HepG2 (cell line): Measurements from ENCODE around the gene TBATA. TPM values are rescaled to one million over a fixed set of nuclear protein-coding genes. Genes with fewer than 3 reads are reported as not detected.

ENCODE experiments used
- ATAC-seq: fragments of 200-7000 bp; cut with Tn5 transposase; 3 replicates; pipeline ENCODE4 v1.9.1; 2020; ENCODE audit warnings: mild to moderate bottlenecking, moderate library complexity
- BruUV-seq: library from RNA; stranded (reverse); fragments of 400-500 nt; replicated peaks from 2 replicates; lab custom pipeline; 2021; lab: Mats Ljungman, UMichigan
- CTCF ChIA-PET: fragments of 300-600 bp; formaldehyde crosslinking; extraction: SDS; loops from one replicate; lab custom pipeline; 2021; ENCODE audit warnings: low total read pairs, inconsistent platforms, low intra/inter-chr PET ratio; lab: Yijun Ruan, JAX
- POLR2A ChIA-PET: fragments of 350-600 bp; sonication (Branson Sonifier 250); formaldehyde crosslinking; loops from one replicate; lab custom pipeline; 2020; ENCODE audit warnings: antibody characterized with exemption, inconsistent platforms; lab: Yijun Ruan, JAX
- DNase-seq: peaks from one replicate; pipeline ENCODE4 v3.0.0-alpha.2; 2015; ENCODE audit warnings: low spot score
- FAIRE-seq: peaks from 3 replicates; lab custom pipeline; 2011; peaks lifted over from hg19 to GRCh38; lab: Jason Lieb, UNC
- H2AFZ ChIP-seq: one replicate; pipeline ENCODE4 v1.6.1; 2011; ENCODE audit warnings: low read length, inconsistent platforms
- H3K27ac ChIP-seq: fragments of 300-600 bp; 3 replicates; pipeline ENCODE4 v1.8.0; 2011; ENCODE audit warnings: mixed run types, mild to moderate bottlenecking, mixed read lengths, low read length, inconsistent platforms; ENCODE audit not compliant: insufficient read depth; ENCODE audit errors: extremely low read length
- H3K27me3 ChIP-seq, 2 experiments: fragments of 200-600 bp in 1 of 2; 2 replicates in 1 of 2; 3 replicates in 1 of 2; pipeline versions ENCODE4 v1.6.0 to v1.8.0; 2011; ENCODE audit warnings: low read length in 2 of 2, mild to moderate bottlenecking in 2 of 2, moderate library complexity in 2 of 2, inconsistent platforms in 1 of 2; ENCODE audit not compliant: insufficient read depth in 2 of 2, control insufficient read depth in 1 of 2
- H3K36me3 ChIP-seq, 2 experiments: fragments of 200-600 bp in 1 of 2; replicated peaks in 1 of 2; 2 replicates in 1 of 2; 3 replicates in 1 of 2; pipeline versions ENCODE4 v1.5.1 to v1.8.0; 2011; ENCODE audit warnings: low read length in 2 of 2, inconsistent platforms in 1 of 2; ENCODE audit not compliant: insufficient read depth in 2 of 2, control insufficient read depth in 1 of 2
- H3K4me1 ChIP-seq: 2 replicates; pipeline ENCODE4 v1.5.1; 2012; ENCODE audit warnings: low read length, inconsistent platforms; ENCODE audit not compliant: insufficient read depth
- H3K4me2 ChIP-seq: 2 replicates; pipeline ENCODE4 v1.6.0; 2011; ENCODE audit warnings: low read depth, low read length, inconsistent platforms
- H3K4me3 ChIP-seq, 3 experiments: fragments of 200-600 bp in 1 of 3; sonication (generic), shearing (Covaris generic) in 1 of 3; replicated peaks in 1 of 3; 2 replicates each; pipeline ENCODE4 v1.5.1; 2011 to 2016; ENCODE audit warnings: low read length in 3 of 3, inconsistent platforms in 2 of 3, low read depth in 2 of 3, mild to moderate bottlenecking in 2 of 3, control low read depth in 1 of 3, mixed read lengths in 1 of 3; ENCODE audit not compliant: insufficient read depth in 1 of 3
- H3K79me2 ChIP-seq: one replicate; pipeline ENCODE4 v1.6.1; 2011; ENCODE audit warnings: low read length, inconsistent platforms; ENCODE audit not compliant: insufficient read depth
- H3K9ac ChIP-seq: 2 replicates; pipeline ENCODE4 v1.6.0; 2011; ENCODE audit warnings: mild to moderate bottlenecking, low read depth, low read length, inconsistent platforms; ENCODE audit not compliant: insufficient read depth
- H3K9me3 ChIP-seq: 2 replicates; pipeline ENCODE4 v1.5.1; 2012; ENCODE audit warnings: mild to moderate bottlenecking, low read length
- H4K20me1 ChIP-seq: 2 replicates; pipeline ENCODE4 v1.6.0; 2011; ENCODE audit warnings: inconsistent platforms, mild to moderate bottlenecking, low read length, moderate library complexity; ENCODE audit not compliant: insufficient read depth
- CHD4 ChIP-seq: fragments of 200-600 bp; sonication (generic); IDR thresholded peaks from 2 replicates; pipeline ENCODE4 v1.7.0; 2017; ENCODE audit warnings: mild to moderate bottlenecking, low read length, borderline replicate concordance
- JDP2 ChIP-seq: sonication (generic); formaldehyde crosslinking; IDR thresholded peaks from 2 replicates; pipeline ENCODE4 v1.8.1; 2022; ENCODE audit warnings: missing genetic modification reagents, borderline replicate concordance
- PRDM15 ChIP-seq: sonication (generic); formaldehyde crosslinking; IDR thresholded peaks from 2 replicates; pipeline ENCODE4 v1.4.0; 2020; ENCODE audit warnings: missing genetic modification reagents
- SPEN ChIP-seq: sonication (generic); formaldehyde crosslinking; IDR thresholded peaks from 2 replicates; pipeline ENCODE4 v1.5.1; 2020; ENCODE audit warnings: low read depth, mild to moderate bottlenecking, missing genetic modification reagents
- U2AF1 ChIP-seq: fragments of 200-400 bp; formaldehyde crosslinking; optimal IDR thresholded peaks from 2 replicates; pipeline ENCODE3; 2017; ENCODE audit warnings: mild to moderate bottlenecking, low read depth, low read length
- ZNF335 ChIP-seq: sonication (generic); formaldehyde crosslinking; IDR thresholded peaks from 2 replicates; pipeline ENCODE4 v1.4.0; 2020; ENCODE audit warnings: missing genetic modification reagents
- ZNF609 ChIP-seq: sonication (generic); formaldehyde crosslinking; IDR thresholded peaks from 2 replicates; pipeline ENCODE4 v1.4.0; 2020; ENCODE audit warnings: mild to moderate bottlenecking, missing genetic modification reagents, borderline replicate concordance
- WGBS: methylation state at CpG from one replicate; pipeline ENCODE4 v1.1.6; 2017; ENCODE audit warnings: low lambda C conversion rate; 5-methylcytosine and 5-hydroxymethylcytosine counted together
- in situ Hi-C: cut with HindIII; loops from 2 replicates; pipeline ENCODE4 v1.10.0; 2017; ENCODE audit warnings: low pct_unique_long_range_greater_than_20kb; ENCODE audit not compliant: extremely low pct_ligation_motif_present
- intact Hi-C: fragments of 100-400 bp; cut with micrococcal nuclease; formaldehyde crosslinking; loops from one replicate; pipeline ENCODE4 v1.10.0; 2022; ENCODE audit not compliant: unreplicated experiment
- polyA plus RNA-seq, 8 experiments: library from polyadenylated mRNA; depleted of rRNA in 3 of 8; stranded (reverse) in 7 of 8; unstranded in 1 of 8; fragments of >200 nt; fragmentation: Illumina TruSeq in 4 of 8; extraction: Trizol in 4 of 8; gene quantifications; 2 replicates each; pipeline versions ENCODE4 v1.2.1 to v1.2.3, GENCODE V29; 2011 to 2016; ENCODE audit warnings: low read depth in 4 of 8, missing spikeins in 1 of 8, mixed read lengths in 1 of 8; ENCODE audit not compliant: insufficient read depth in 1 of 8
- total RNA-seq, 5 experiments: library from RNA; depleted of rRNA; stranded (reverse); fragments of >200 nt; fragmentation: Illumina TruSeq; extraction: Trizol; gene quantifications; 2 replicates each; pipeline ENCODE4 v1.2.3, GENCODE V29; 2016; ENCODE audit warnings: low read depth in 1 of 5

Gene TBATA
- total and polyA plus RNA-seq, 2 of the 13 experiments (the other 11 are each of a cell fraction or from before 2014, with no cell fraction given), result not detected

DNA sequence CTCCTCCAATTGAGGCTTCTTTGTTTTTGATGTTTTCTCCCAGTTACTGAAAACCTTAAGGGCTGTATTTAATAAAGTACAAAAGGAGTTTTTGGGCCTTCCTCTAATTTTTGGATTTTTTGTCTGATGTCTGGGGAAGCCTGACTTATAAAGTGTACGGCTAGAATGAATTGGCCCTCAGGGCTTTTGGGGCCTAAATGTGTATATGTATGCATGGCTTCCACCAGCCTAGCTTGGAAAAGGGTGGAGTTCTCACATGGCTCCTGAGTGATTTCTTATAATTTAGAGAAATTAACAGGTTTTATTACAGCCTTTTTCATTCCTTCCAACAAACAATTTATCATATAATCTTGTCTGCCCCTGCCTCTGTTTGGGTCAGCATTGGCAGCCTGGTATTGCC, 10.4 kb upstream of the TBATA start:
- WGBS, result 50% methylated on average over 1 of the region's 1 CpG
- H3K4me1 ChIP-seq, result no peaks in the 10 kb centered on the region
- no peaks in the 10 kb centered on the region for H3K79me2 ChIP-seq
- in situ Hi-C loops (no loop called here), intact Hi-C loops (no loop called here)
- no TSS peak for BruUV-seq
- ATAC-seq (no peak), DNase-seq (no peak), FAIRE-seq (no peak)
- no peaks in the 10 kb centered on the region for H3K36me3 ChIP-seq
- H3K4me3 ChIP-seq, result no peak overlapping the region
- peaks cover 1 to 3% of the 10 kb centered on the region in 2 experiments; a peak in 1 of 5 replicates for H3K27me3 ChIP-seq
- H2AFZ ChIP-seq, result no peak overlapping the region
- CTCF ChIA-PET, result interaction anchor here (0.5 kb wide), 1 partner anchor 190 kb away, joined by 3 read pairs; no protein-coding TSS in a partner anchor
- no peak for TF ChIP-seq ZNF609 (CRISPR knock-in tag)
- no peak for TF ChIP-seq PRDM15
- TF ChIP-seq SPEN (CRISPR knock-in tag), result no peak
- TF ChIP-seq U2AF1, result no peak
- no peak for TF ChIP-seq CHD4
- TF ChIP-seq JDP2 (CRISPR knock-in tag), result no peak
- no peak for TF ChIP-seq ZNF335
- no peaks in the 10 kb centered on the region for H3K9me3 ChIP-seq
- no peaks in the 10 kb centered on the region for H4K20me1 ChIP-seq
- POLR2A ChIA-PET, result no interaction called here
- H3K27ac ChIP-seq, result no peak overlapping the region
- H3K9ac ChIP-seq, result no peak overlapping the region
- H3K4me2 ChIP-seq, result no peak overlapping the region
